Inflammatory macrophage treated with lipopolysaccharide for 4 hours (primary cell): ENCODE data around the gene ITPR2.
"Not testable (repeated sequence)": the region's sequence is repeated elsewhere in the genome, so short reads cannot be mapped to it uniquely, and the experiment has no call there.

Source experiments
- DNase-seq: peaks from one replicate; pipeline ENCODE4 v3.0.0-alpha.2; 2020

The ITPR2 gene

GRCh38 chr12:26698186-26698585, 134.8 kb downstream of the ITPR2 start:
- no peak for DNase-seq

DNA sequence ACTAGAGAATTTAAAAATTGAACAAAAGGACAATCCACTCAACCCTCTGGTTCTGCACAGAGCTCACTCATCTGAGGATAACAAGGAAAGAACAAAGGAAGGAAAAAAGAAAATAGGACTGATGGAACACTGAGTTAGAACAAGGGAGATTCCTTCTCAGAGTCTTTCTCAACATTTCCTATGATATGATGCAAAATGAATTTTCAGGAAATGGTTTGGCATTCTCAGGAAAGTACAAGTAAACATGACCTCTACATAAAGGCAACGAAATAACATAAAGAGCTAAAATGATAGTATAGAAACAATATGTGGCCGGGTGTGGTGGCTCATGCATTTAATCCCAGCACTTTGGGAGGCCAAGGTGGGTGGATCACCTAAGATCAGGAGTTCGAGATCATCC, 135.8 kb downstream of the ITPR2 start:
- no peak for DNase-seq

DNA sequence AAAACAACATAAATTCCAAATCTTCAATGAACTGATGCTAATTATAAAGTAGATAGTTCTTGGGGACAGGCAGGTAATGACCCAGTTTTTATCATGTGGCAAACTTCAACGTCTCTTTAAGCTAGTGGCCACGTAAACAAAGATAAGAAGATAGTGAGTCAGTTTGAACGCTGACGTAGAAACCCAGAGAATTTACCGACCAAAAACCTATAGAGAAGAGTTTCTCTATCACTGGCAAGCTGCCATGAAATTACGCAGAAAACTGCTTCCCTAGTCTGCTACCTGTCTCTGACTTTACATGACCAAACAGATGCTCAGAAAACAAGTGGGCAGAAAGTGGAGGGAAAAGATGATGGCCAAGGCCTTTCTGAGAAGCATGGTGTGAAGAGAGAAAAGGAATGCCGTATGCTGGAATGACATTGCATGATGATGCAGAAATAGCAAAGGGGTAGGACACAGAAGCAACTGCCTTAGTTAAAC, 136.3 kb downstream of the ITPR2 start:
- DNase-seq = no peak

- no peak for DNase-seq
These were observed 136.9 kb downstream of the ITPR2 start for GRCh38 chr12:26696048-26696612.

GRCh38 chr12:26694402-26694801, 138.6 kb downstream of the ITPR2 start:
- DNase-seq = no peak

DNA sequence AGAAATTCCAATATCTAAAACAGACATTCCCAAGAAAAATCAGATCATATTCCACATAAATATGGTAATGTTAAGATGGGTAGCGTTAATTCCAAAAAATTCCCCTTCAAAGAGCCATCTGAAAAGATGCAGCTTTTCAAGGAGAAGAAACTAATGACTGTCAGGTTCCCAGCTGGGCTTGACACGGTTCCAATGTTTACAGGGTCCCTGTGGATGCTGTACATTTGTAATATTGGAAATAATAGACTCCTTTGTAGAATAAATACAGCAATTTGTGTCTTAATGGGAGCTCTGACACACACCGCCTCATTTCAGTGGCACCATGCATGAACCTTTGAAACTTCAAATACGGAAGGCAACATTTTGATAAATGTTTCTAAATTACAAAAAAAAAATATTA, 140.6 kb downstream of the ITPR2 start:
- DNase-seq = no peak

DNA sequence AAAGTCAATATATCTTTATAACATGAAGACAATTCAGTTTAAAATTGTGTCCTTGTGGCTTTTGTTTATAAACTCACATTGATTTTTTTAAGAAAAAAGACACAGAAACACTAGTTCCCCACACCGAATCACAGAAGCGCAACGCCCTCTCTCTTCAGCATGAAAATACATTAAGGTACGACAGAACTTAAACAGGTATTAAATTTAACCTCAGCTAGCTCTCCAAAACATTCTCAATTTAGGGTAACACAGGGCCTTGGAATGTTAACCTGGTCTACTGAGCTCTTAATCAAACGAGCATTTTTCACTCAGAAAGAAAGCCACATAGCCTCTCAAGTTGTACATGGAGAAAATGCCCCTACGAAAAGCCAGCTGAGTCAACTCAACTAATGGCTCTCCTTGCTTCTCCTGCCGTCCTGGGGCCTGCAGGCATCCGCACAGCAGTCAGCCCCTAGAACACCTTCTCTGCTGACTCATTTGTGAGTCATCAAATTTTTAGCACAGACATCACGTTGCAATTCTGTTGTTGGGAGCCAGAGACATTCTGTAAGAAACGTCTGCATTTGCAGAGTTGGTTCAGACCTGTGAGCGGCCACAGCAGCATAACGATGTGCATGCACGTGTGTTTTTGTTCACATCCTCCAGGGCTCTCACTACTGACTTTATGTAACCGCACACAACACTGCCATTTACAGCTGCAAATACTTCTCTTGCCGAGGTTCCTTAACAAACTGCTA, 141.6 kb downstream of the ITPR2 start:
- DNase-seq = no peak

DNA sequence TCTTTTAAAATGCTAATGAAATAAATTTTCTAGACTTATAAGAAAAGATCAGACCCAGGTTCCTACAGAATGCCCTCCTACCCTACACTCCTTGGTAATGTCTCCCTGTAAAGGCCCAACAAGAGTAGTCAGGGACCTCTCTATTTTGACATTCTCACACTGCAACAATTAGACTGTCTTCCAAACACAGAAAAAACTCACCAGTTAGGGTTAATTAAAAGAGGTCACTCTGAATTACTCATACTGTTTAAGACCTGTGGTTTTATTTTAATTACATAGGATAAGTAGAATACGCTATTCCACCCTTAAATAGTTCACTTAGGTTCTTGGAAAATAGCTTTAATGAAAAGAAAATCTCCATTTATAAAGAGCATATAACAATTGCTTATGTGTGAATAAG, 142.4 kb downstream of the ITPR2 start:
- DNase-seq = no peak

- DNase-seq = no peak
These were observed 143.6 kb downstream of the ITPR2 start for GRCh38 chr12:26689281-26689841.

GRCh38 chr12:26688344-26688904, 144.6 kb downstream of the ITPR2 start:
- no peak for DNase-seq

DNA sequence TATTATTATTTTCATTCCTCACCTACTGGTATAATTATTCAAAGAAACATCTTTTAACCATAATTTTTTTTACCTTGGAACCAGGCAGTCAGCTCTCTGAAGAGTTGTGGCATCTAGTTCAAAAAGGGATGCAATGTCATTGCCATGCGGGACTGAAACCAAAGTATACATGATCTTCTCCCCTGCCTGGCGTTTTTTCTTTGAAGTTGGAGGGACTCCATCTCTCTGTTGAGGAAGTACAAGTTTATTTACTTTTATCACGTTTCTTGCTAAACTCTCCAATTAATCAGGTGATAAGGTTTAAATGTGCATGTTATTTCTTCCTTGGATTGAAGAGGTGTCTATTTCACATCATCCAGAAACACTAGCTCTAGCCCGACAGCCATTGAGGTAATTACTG, 146.6 kb downstream of the ITPR2 start:
- DNase-seq = no peak

- DNase-seq = no peak
These were observed 148.9 kb downstream of the ITPR2 start for GRCh38 chr12:26684101-26684500.

DNA sequence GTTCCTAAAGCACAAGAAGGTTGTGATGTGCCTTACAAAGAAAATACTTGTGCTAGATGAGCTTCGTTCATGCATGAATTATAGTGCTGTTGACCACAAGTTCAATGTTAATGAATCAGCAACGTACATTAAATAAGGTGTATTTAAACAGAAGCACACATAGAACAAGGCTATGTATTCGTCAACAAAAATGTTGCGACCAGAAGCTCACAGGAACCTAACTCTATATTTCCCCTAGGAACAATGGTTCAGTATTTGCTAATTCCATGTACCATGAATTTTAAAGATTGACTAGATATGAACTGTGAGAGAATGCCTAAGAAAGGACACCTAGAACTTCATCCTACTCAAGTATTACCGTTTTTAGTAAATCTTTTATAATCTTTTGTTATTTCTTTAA, 149.6 kb downstream of the ITPR2 start:
- no peak for DNase-seq

DNA sequence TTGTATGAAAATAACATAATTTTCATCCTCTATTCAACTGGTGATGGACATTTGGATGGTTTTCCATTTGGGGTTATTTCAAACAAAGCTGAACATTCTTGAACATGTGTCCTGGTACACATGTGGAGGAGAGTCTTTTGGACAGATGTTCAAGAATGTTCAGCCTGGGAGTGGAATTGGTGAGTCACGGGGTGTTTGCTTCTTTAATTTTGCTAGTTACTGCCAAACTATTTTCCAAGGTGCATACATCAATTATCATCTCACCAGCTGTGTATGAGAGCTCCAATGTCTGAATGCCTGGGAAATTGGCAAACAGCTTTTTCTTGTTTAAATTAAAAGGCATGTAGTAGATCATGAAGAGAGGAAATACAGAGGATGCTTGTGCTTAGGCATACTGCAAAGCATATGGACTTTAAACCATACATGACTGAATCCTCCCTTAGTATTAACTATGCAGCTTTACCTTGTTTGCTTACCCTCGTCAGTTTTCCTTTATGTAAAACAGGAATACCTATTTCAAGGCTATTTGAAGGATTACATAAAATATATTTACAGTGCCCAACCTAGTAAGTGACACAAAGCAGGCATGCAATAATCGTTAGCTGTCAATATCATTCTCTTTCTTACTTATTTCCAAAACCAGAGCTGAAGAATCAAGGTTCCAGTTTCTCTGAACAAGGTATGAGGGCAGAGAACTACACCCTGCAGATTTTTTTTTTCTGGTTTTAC, 152.1 kb downstream of the ITPR2 start:
- no peak for DNase-seq

DNA sequence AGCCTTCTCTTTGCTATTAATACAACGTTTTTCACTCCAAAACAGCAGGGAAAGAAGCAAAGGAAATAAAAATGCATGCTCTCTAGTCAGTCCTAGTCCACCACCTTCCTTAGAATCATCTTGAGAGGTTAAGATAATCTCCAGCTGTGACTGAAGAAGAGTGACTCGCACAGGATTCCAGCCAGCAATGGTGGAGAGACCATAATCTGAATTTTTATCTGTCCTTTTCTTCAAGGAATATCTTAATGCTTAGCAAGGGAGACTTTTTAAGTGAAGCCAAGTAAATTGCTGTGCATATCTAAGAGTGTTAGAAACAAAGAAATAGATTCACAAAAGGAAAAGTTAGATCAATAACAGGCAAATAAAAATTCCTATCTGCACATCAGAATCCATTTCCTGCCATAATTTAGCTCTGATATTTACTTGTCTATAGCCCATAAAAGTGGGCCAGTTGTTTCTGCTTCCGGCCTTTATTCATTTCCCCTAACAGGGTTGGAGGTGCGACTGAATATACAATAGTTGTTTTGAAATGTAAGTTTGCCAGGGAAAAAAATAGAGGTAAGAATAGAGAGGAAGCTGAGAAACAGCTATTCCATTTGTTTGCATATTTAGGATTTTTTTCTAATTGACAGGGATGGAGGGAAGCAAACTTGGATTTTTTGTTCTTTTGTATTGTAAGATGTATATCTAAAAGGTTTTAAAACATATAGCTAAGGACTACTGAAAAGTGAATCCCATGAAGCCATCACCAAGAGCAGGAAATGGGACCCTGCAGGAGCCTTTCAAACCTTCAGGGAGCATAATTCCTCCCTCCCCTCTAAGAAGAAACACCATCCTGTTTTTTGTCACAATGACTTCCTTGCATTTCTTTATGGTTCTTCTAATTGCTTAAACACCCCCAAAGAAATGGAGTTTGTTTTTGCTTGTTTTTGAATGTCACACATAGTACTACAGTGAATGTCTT, 154.0 kb downstream of the ITPR2 start:
- no peak for DNase-seq

- not testable (repeated sequence) for DNase-seq
These were observed 161.5 kb downstream of the ITPR2 start for GRCh38 chr12:26671487-26671886.

- DNase-seq = no peak
These were observed 164.1 kb downstream of the ITPR2 start for GRCh38 chr12:26668847-26669246.

- no peak for DNase-seq
These were observed 164.8 kb downstream of the ITPR2 start for GRCh38 chr12:26668230-26668629.

DNA sequence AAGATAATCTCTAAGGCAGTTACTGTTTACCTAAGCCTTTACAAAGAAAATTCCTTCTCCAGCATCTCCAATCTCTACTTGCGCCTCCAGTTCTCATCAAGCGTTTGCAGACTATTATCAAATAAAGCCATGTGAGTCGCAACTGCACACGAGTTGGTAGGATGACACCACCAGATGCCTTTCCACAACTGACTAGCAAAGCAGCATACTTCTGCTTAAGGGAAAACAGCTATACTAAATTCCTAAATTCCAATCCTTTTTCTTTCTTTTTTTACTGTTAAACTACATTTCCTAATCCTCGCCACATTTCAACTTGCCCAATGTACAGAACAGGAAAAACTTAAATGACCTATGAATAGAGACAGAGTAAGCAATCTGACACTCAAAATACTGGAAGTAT, 166.7 kb downstream of the ITPR2 start:
- no peak for DNase-seq

DNA sequence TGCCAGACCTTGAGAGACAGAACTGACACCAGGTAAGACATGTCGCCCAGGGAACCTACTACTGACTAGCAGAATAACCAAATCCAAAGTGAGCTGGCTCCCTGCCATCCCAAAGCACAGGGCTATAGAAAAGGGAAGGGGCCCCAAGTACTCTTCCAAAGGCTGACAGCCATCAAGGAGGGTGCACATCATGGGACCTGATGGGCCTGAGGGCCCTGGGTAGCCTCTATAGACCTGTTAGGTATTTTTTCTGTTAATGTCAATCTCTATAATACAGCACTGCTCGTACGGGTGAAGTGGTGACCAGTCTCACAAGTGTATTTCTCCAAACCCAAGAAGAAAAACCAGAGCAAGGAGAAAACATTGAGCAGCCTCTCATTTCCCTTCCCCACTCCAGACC, 171.6 kb downstream of the ITPR2 start:
- no peak for DNase-seq

DNA sequence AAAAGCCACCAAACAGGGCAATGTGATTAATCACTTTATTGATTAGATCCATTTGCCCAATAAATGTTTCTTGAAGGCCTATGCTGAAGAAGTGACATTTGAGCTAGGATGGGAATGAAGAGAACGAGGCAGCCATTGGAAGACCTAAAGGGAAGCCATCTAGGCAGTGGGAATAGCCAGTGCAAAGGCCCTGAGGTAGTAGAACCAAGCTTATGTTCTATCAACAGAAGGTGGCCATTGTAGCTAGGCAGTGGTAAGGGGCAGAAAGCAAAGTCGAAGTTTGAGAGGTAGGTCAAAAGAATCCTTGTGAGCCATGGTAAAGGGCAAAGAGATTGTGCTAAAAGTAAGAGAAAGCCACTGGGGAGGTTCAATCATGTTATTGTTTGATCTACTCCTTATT, 173.1 kb downstream of the ITPR2 start:
- no peak for DNase-seq

DNA sequence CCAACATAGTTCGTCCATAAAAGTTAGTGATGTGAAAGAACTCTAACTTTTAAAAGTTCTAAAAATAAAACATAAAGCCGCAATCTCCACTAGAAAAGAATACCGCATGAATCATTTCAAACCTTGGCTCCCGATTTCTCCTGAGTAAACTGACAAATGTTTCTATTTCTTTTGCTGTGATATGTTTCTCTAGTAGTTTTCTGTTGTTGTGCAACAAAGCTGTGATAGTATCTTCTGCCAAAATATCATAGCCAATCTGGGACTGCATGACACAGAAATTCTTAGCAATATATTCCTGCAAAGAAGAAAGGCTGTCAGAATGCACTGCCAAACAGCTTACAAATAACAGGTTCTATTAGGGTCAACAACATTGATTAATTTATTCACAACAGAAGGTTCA, 174.0 kb downstream of the ITPR2 start:
- no peak for DNase-seq
